ENCODE results near the gene PALLD.
"Not testable (repeated sequence)": the region's sequence is repeated elsewhere in the genome, so short reads cannot be mapped to it uniquely, and the experiment has no call there.

Gene PALLD

GRCh38 chr4:168451744-168452390 lies 45.0 kb upstream of the PALLD start:
- Histone ChIP-seq H3K9ac (ENCODE audit: low read length) (no peak overlapping the region), H3K9me3 (ENCODE audit: low read length) (no peaks in the 10 kb centered on the region), H3K27ac (ENCODE audit: low read depth, low read length, poor library complexity, severe bottlenecking) (no peak overlapping the region), H4K20me1 (ENCODE audit: insufficient read depth, low read length) (no peaks in the 10 kb centered on the region), H3K4me1 (ENCODE audit: insufficient read depth, low read length, severe bottlenecking) (no peaks in the 10 kb centered on the region), H3K36me3 (ENCODE audit: insufficient read depth, low read length) (no peaks in the 10 kb centered on the region), H2AFZ (ENCODE audit: low read length) (no peak overlapping the region), H3K27me3 (ENCODE audit: insufficient read depth, low read length) (no peaks in the 10 kb centered on the region), H3K4me2 (ENCODE audit: low read length) (no peak overlapping the region), H3F3A (ENCODE audit: insufficient read depth, low read length) (no peaks in the 10 kb centered on the region), H3K79me2 (ENCODE audit: insufficient read depth, low read length) (no peaks in the 10 kb centered on the region), H3K9me2 (ENCODE audit: low read depth, low read length) (no peaks in the 10 kb centered on the region), H3K4me3 (ENCODE audit: low read depth, low read length, poor library complexity, severe bottlenecking) (no peak overlapping the region)
- TF ChIP-seq EZH2 (IDR thresholded peaks at IDR 0.05; ENCODE audit: borderline replicate concordance, low read length) (no peak), CTCF (IDR thresholded peaks at IDR 0.05; ENCODE audit: low read length) (no peak)

GRCh38 chr4:168453146-168453545 lies 43.7 kb upstream of the PALLD start:
- no peak overlapping the region for H3K27ac ChIP-seq (ENCODE audit: low read depth, low read length, poor library complexity, severe bottlenecking)
- H3K9me2 ChIP-seq (ENCODE audit: low read depth, low read length), result no peaks in the 10 kb centered on the region
- H3F3A ChIP-seq (ENCODE audit: insufficient read depth, low read length), result no peaks in the 10 kb centered on the region
- H3K4me3 ChIP-seq (ENCODE audit: low read depth, low read length, poor library complexity, severe bottlenecking), result no peak overlapping the region
- H4K20me1 ChIP-seq (ENCODE audit: insufficient read depth, low read length), result no peaks in the 10 kb centered on the region
- no peaks in the 10 kb centered on the region for H3K9me3 ChIP-seq (ENCODE audit: low read length)
- H3K36me3 ChIP-seq (ENCODE audit: insufficient read depth, low read length), result no peaks in the 10 kb centered on the region
- no peak overlapping the region for H2AFZ ChIP-seq (ENCODE audit: low read length)
- no peak overlapping the region for H3K9ac ChIP-seq (ENCODE audit: low read length)
- H3K4me1 ChIP-seq (ENCODE audit: insufficient read depth, low read length, severe bottlenecking), result no peaks in the 10 kb centered on the region
- no peaks in the 10 kb centered on the region for H3K79me2 ChIP-seq (ENCODE audit: insufficient read depth, low read length)
- TF ChIP-seq CTCF (IDR thresholded peaks at IDR 0.05; ENCODE audit: low read length) (no peak), EZH2 (IDR thresholded peaks at IDR 0.05; ENCODE audit: borderline replicate concordance, low read length) (no peak)
- no peak overlapping the region for H3K4me2 ChIP-seq (ENCODE audit: low read length)
- no peaks in the 10 kb centered on the region for H3K27me3 ChIP-seq (ENCODE audit: insufficient read depth, low read length)

GRCh38 chr4:168458256-168458655 lies 38.6 kb upstream of the PALLD start:
- H3K9me3 ChIP-seq (ENCODE audit: low read length); H3K79me2 ChIP-seq (ENCODE audit: insufficient read depth, low read length); H2AFZ ChIP-seq (ENCODE audit: low read length); H3K9ac ChIP-seq (ENCODE audit: low read length); H3K4me2 ChIP-seq (ENCODE audit: low read length); H4K20me1 ChIP-seq (ENCODE audit: insufficient read depth, low read length); H3F3A ChIP-seq (ENCODE audit: insufficient read depth, low read length); H3K4me1 ChIP-seq (ENCODE audit: insufficient read depth, low read length, severe bottlenecking); H3K27ac ChIP-seq (ENCODE audit: low read depth, low read length, poor library complexity, severe bottlenecking); H3K9me2 ChIP-seq (ENCODE audit: low read depth, low read length); H3K4me3 ChIP-seq (ENCODE audit: low read depth, low read length, poor library complexity, severe bottlenecking); H3K27me3 ChIP-seq (ENCODE audit: insufficient read depth, low read length); H3K36me3 ChIP-seq (ENCODE audit: insufficient read depth, low read length): not testable (repeated sequence)

- H3K9ac ChIP-seq (ENCODE audit: low read length), result no peak overlapping the region
- no peaks in the 10 kb centered on the region for H3K4me1 ChIP-seq (ENCODE audit: insufficient read depth, low read length, severe bottlenecking)
- no peaks in the 10 kb centered on the region for H3K36me3 ChIP-seq (ENCODE audit: insufficient read depth, low read length)
- no peaks in the 10 kb centered on the region for H3F3A ChIP-seq (ENCODE audit: insufficient read depth, low read length)
- no peak overlapping the region for H2AFZ ChIP-seq (ENCODE audit: low read length)
- no peaks in the 10 kb centered on the region for H3K9me2 ChIP-seq (ENCODE audit: low read depth, low read length)
- H3K79me2 ChIP-seq (ENCODE audit: insufficient read depth, low read length), result no peaks in the 10 kb centered on the region
- no peaks in the 10 kb centered on the region for H4K20me1 ChIP-seq (ENCODE audit: insufficient read depth, low read length)
- no peak overlapping the region for H3K4me2 ChIP-seq (ENCODE audit: low read length)
- TF ChIP-seq CTCF (IDR thresholded peaks at IDR 0.05; ENCODE audit: low read length) (no peak), EZH2 (IDR thresholded peaks at IDR 0.05; ENCODE audit: borderline replicate concordance, low read length) (no peak)
- no peak overlapping the region for H3K4me3 ChIP-seq (ENCODE audit: low read depth, low read length, poor library complexity, severe bottlenecking)
- H3K27me3 ChIP-seq (ENCODE audit: insufficient read depth, low read length), result no peaks in the 10 kb centered on the region
- no peak overlapping the region for H3K27ac ChIP-seq (ENCODE audit: low read depth, low read length, poor library complexity, severe bottlenecking)
- H3K9me3 ChIP-seq (ENCODE audit: low read length), result no peaks in the 10 kb centered on the region
Measured at GRCh38 chr4:168461821-168462220, 35.0 kb upstream of the PALLD start.
